IMR-90 (cell line): Measurements from ENCODE around the gene THOC2. TPM values are rescaled to one million over a fixed set of nuclear protein-coding genes. Genes with fewer than 3 reads are reported as not detected.

Experiments
- ATAC-seq: fragments of 200-7000 bp; cut with Tn5 transposase; 2 replicates; pipeline ENCODE4 v1.9.1; 2020; ENCODE audit warnings: low read depth, mild to moderate bottlenecking, moderate library complexity
- BruUV-seq: library from RNA; stranded (reverse); fragments of 400-500 nt; replicated peaks from 2 replicates; lab custom pipeline; 2021; lab: Mats Ljungman, UMichigan
- CTCF ChIA-PET: fragments of 300-600 bp; formaldehyde crosslinking; extraction: SDS; loops from one replicate; lab custom pipeline; 2021; ENCODE audit warnings: antibody characterized with exemption; lab: Yijun Ruan, JAX
- POLR2A ChIA-PET: fragments of 300-600 bp; sonication (Branson Sonifier 250); formaldehyde crosslinking; loops from one replicate; lab custom pipeline; 2022; ENCODE audit warnings: antibody characterized with exemption; ENCODE audit not compliant: unreplicated experiment; lab: Charles Lee
- DNase-seq: peaks from one replicate; pipeline ENCODE4 v3.0.0; 2013
- H2AFZ ChIP-seq: replicated peaks from 2 replicates; pipeline ENCODE3; 2013; ENCODE audit warnings: low read length, mild to moderate bottlenecking; ENCODE audit not compliant: poor library complexity
- H2AK5ac ChIP-seq: 2 replicates; pipeline ENCODE4 v1.6.1; 2013; ENCODE audit warnings: low read depth, low read length, inconsistent platforms
- H2AK9ac ChIP-seq: replicated peaks from 2 replicates; pipeline ENCODE3; 2013; ENCODE audit warnings: mild to moderate bottlenecking, low read depth, low read length, moderate library complexity; ENCODE audit not compliant: poor library complexity
- H2BK120ac ChIP-seq: 2 replicates; pipeline ENCODE4 v1.6.1; 2013; ENCODE audit warnings: low read depth, low read length, inconsistent platforms
- H2BK15ac ChIP-seq: 3 replicates; pipeline ENCODE4 v1.6.1; 2013; ENCODE audit warnings: low read depth, low read length, inconsistent platforms
- H2BK20ac ChIP-seq: 2 replicates; pipeline ENCODE4 v1.6.1; 2013; ENCODE audit warnings: low read depth, mild to moderate bottlenecking, inconsistent platforms, low read length, moderate library complexity
- H2BK5ac ChIP-seq: 2 replicates; pipeline ENCODE4 v1.6.1; 2013; ENCODE audit warnings: mild to moderate bottlenecking, low read depth, low read length, inconsistent platforms; ENCODE audit not compliant: poor library complexity, severe bottlenecking
- H3K14ac ChIP-seq: replicated peaks from 2 replicates; pipeline ENCODE4 v1.6.1; 2013; ENCODE audit warnings: low read depth, low read length, inconsistent platforms
- H3K18ac ChIP-seq: 2 replicates; pipeline ENCODE4 v1.6.1; 2013; ENCODE audit warnings: low read depth, low read length, control low read depth
- H3K23ac ChIP-seq: 2 replicates; pipeline ENCODE4 v1.6.1; 2013; ENCODE audit warnings: low read depth, low read length, inconsistent platforms
- H3K27ac ChIP-seq: 2 replicates; pipeline ENCODE4 v1.5.1; 2013; ENCODE audit warnings: mild to moderate bottlenecking, control low read depth, low read length; ENCODE audit not compliant: insufficient read depth
- H3K27me3 ChIP-seq: 2 replicates; pipeline ENCODE4 v1.6.1; 2013; ENCODE audit warnings: low read length; ENCODE audit not compliant: control insufficient read depth, insufficient read depth
- H3K36me3 ChIP-seq: 2 replicates; pipeline ENCODE4 v1.6.1; 2013; ENCODE audit warnings: low read length, mixed read lengths; ENCODE audit not compliant: control insufficient read depth, insufficient read depth
- H3K4ac ChIP-seq: 2 replicates; pipeline ENCODE4 v1.6.1; 2013; ENCODE audit warnings: low read depth, low read length, inconsistent platforms
- H3K4me1 ChIP-seq: 2 replicates; pipeline ENCODE4 v1.6.1; 2013; ENCODE audit warnings: low read length, mixed read lengths; ENCODE audit not compliant: control insufficient read depth, insufficient read depth
- H3K4me2 ChIP-seq: 2 replicates; pipeline ENCODE4 v1.6.1; 2013; ENCODE audit warnings: low read depth, mild to moderate bottlenecking, control low read depth, low read length, moderate library complexity
- H3K4me3 ChIP-seq: 2 replicates; pipeline ENCODE4 v1.5.1; 2013; ENCODE audit warnings: low read depth, mild to moderate bottlenecking, control low read depth, low read length, moderate library complexity; ENCODE audit not compliant: insufficient read depth
- H3K56ac ChIP-seq: 2 replicates; pipeline ENCODE4 v1.6.1; 2013; ENCODE audit warnings: low read length, inconsistent platforms; ENCODE audit not compliant: insufficient read depth; ENCODE audit errors: extremely low read depth
- H3K79me1 ChIP-seq, 2 experiments: 2 replicates each; pipeline ENCODE4 v1.6.1; 2013; ENCODE audit warnings: low read length in 2 of 2, inconsistent platforms in 1 of 2, low read depth in 1 of 2
- H3K9ac ChIP-seq: 2 replicates; pipeline ENCODE4 v1.6.1; 2013; ENCODE audit warnings: low read depth, low read length, control low read depth
- H3K9me1 ChIP-seq: 2 replicates; pipeline ENCODE4 v1.6.1; 2013; ENCODE audit warnings: low read length, inconsistent platforms; ENCODE audit not compliant: insufficient read depth
- H3K9me3 ChIP-seq: 2 replicates; pipeline ENCODE4 v1.6.1; 2013; ENCODE audit warnings: low read length; ENCODE audit not compliant: control insufficient read depth, insufficient read depth
- H4K20me1 ChIP-seq: 2 replicates; pipeline ENCODE4 v1.6.1; 2013; ENCODE audit warnings: low read length, inconsistent platforms; ENCODE audit not compliant: insufficient read depth
- H4K5ac ChIP-seq: 2 replicates; pipeline ENCODE4 v1.6.1; 2013; ENCODE audit warnings: mild to moderate bottlenecking, low read depth, low read length, control low read depth
- H4K8ac ChIP-seq, 2 experiments: 2 replicates each; pipeline ENCODE4 v1.6.1; 2013; ENCODE audit warnings: low read depth in 2 of 2, low read length in 2 of 2, control low read depth in 1 of 2, inconsistent platforms in 1 of 2
- H4K91ac ChIP-seq: 2 replicates; pipeline ENCODE4 v1.6.1; 2013; ENCODE audit warnings: low read depth, low read length, inconsistent platforms; ENCODE audit not compliant: insufficient read depth
- BHLHE40 ChIP-seq: fragments of 150-350 bp; IDR thresholded peaks from 2 replicates; pipeline ENCODE4 v1.6.1; 2016; ENCODE audit warnings: mild to moderate bottlenecking, low read depth, low read length
- CHD1 ChIP-seq: IDR thresholded peaks from 2 replicates; pipeline ENCODE4 v1.6.1; 2012; ENCODE audit warnings: low read depth, low read length, improper control_type of control experiment
- ELK1 ChIP-seq: fragments of 150-350 bp; IDR thresholded peaks from 2 replicates; pipeline ENCODE4 v1.6.1; 2016; ENCODE audit warnings: low read depth, mild to moderate bottlenecking, low read length, moderate library complexity, borderline replicate concordance
- MAZ ChIP-seq: IDR thresholded peaks from 2 replicates; pipeline ENCODE4 v1.6.1; 2012; ENCODE audit warnings: low read depth, mild to moderate bottlenecking, low read length, improper control_type of control experiment, moderate library complexity, borderline replicate concordance
- MXI1 ChIP-seq: IDR thresholded peaks from 2 replicates; pipeline ENCODE4 v1.6.1; 2012; ENCODE audit warnings: low read depth, mild to moderate bottlenecking, low read length, moderate library complexity, borderline replicate concordance
- NFE2L2 ChIP-seq: fragments of 150-350 bp; IDR thresholded peaks from 2 replicates; pipeline ENCODE4 v1.6.1; 2016; ENCODE audit warnings: low read depth, mild to moderate bottlenecking, low read length
- RAD21 ChIP-seq: IDR thresholded peaks from 2 replicates; pipeline ENCODE4 v1.6.1; 2012; ENCODE audit warnings: low read length, improper control_type of control experiment
- RFX5 ChIP-seq: IDR thresholded peaks from 2 replicates; pipeline ENCODE4 v1.8.0; 2012; ENCODE audit warnings: low read depth, mild to moderate bottlenecking, low read length, moderate library complexity
- SMC3 ChIP-seq: fragments of 150-350 bp; IDR thresholded peaks from 2 replicates; pipeline ENCODE4 v1.6.1; 2016; ENCODE audit warnings: low read depth, mild to moderate bottlenecking, antibody characterized with exemption, low read length, moderate library complexity
- USF2 ChIP-seq: fragments of 150-350 bp; IDR thresholded peaks from 2 replicates; pipeline ENCODE4 v1.6.1; 2017; ENCODE audit warnings: mild to moderate bottlenecking, antibody characterized with exemption, low read length, low read depth
- WGBS, 2 experiments: methylation state at CpG; one replicate each; pipeline versions ENCODE4 v1.1.5 to v1.1.7; 2013; ENCODE audit warnings: missing lambda C conversion rate in 2 of 2; ENCODE audit not compliant: insufficient read length in 1 of 2; ENCODE audit errors: extremely low coverage in 2 of 2; 5-methylcytosine and 5-hydroxymethylcytosine counted together
- dilution Hi-C: fragments of 300-500 bp; cut with HindIII; formaldehyde crosslinking; loops from one replicate; pipeline ENCODE4 v1.14.3; 2018; ENCODE audit warnings: low sequenced_read_pairs; ENCODE audit not compliant: unreplicated experiment
- in situ Hi-C: fragments of 300-500 bp; cut with MboI; formaldehyde crosslinking; loops from 3 replicates; pipeline ENCODE4 v1.14.3; 2019; ENCODE audit warnings: low sequenced_read_pairs, inconsistent platforms, mixed read lengths
- intact Hi-C: fragments of 100-400 bp; cut with micrococcal nuclease; formaldehyde crosslinking; loops from 2 replicates; pipeline ENCODE4 v1.10.0; 2022
- polyA plus RNA-seq, 3 experiments: library from polyadenylated mRNA; depleted of rRNA; stranded (reverse); fragments of >200 nt; gene quantifications; 2 replicates each; pipeline ENCODE4 v1.2.3, GENCODE V29; 2012; ENCODE audit warnings: low replicate concordance in 1 of 3
- total RNA-seq: library from RNA; depleted of rRNA; stranded (reverse); fragments of >200 nt; gene quantifications from 2 replicates; pipeline ENCODE4 v1.2.3, GENCODE V29; 2012

THOC2 gene
- total and polyA plus RNA-seq, 2 of the 4 experiments (the other 2 are of a cell fraction) = 42.9 to 58.8 TPM

- H2AK5ac ChIP-seq = no peak overlapping the region
- H3K36me3 ChIP-seq = no peaks in the 10 kb centered on the region
- H3K4me3 ChIP-seq = no peak overlapping the region
- no peak overlapping the region for H4K8ac ChIP-seq
- in situ Hi-C loops = no loop called here
- H3K9me1 ChIP-seq = no peaks in the 10 kb centered on the region
- H2BK15ac ChIP-seq = no peak overlapping the region
- H3K79me1 ChIP-seq = no peaks in the 10 kb centered on the region
- no peak overlapping the region for H3K23ac ChIP-seq
- BruUV-seq = no TSS peak
- no peak overlapping the region for H4K5ac ChIP-seq
- no peaks in the 10 kb centered on the region for H3K27me3 ChIP-seq
- dilution Hi-C loops = no loop called here
- no peak for ATAC-seq
- H3K9ac ChIP-seq = no peak overlapping the region
- CTCF ChIA-PET = no interaction called here
- no peak for TF ChIP-seq RFX5
- no peak for TF ChIP-seq NFE2L2
- TF ChIP-seq SMC3 = no peak
- no peak for TF ChIP-seq CHD1
- no peak for TF ChIP-seq USF2
- TF ChIP-seq MXI1 = no peak
- no peak for TF ChIP-seq RAD21
- no peak for TF ChIP-seq ELK1
- no peak for TF ChIP-seq MAZ
- TF ChIP-seq BHLHE40 = no peak
- H4K20me1 ChIP-seq = no peaks in the 10 kb centered on the region
- DNase-seq = no peak
- no CpG with 5 or more reads among the region's 3 CpGs for WGBS, 2 experiments
- intact Hi-C loops = no loop called here
- no peak overlapping the region for H4K91ac ChIP-seq
- no peak overlapping the region for H2BK5ac ChIP-seq
- H3K56ac ChIP-seq = no peak overlapping the region
- H2BK20ac ChIP-seq = no peak overlapping the region
- no peaks in the 10 kb centered on the region for H3K9me3 ChIP-seq
- no peak overlapping the region for H2AFZ ChIP-seq
- no peak overlapping the region for H3K27ac ChIP-seq
- POLR2A ChIA-PET = no interaction called here
- no peak overlapping the region for H2BK120ac ChIP-seq
- H3K4me2 ChIP-seq = no peak overlapping the region
- no peak overlapping the region for H3K4ac ChIP-seq
- H2AK9ac ChIP-seq = no peak overlapping the region
- no peak overlapping the region for H3K14ac ChIP-seq
- no peaks in the 10 kb centered on the region for H3K4me1 ChIP-seq
- no peak overlapping the region for H3K18ac ChIP-seq
Observed at GRCh38 chrX:123570011-123570590, 162.8 kb downstream of the THOC2 start.
